ENCODE data around the gene HERC4.
"Not testable (repeated sequence)": the region's sequence is repeated elsewhere in the genome, so short reads cannot be mapped to it uniquely, and the experiment has no call there.

The HERC4 gene

GRCh38 chr10:68047122-68047521 is 28.0 kb downstream of the HERC4 start:
- no peak for DNase-seq

DNA sequence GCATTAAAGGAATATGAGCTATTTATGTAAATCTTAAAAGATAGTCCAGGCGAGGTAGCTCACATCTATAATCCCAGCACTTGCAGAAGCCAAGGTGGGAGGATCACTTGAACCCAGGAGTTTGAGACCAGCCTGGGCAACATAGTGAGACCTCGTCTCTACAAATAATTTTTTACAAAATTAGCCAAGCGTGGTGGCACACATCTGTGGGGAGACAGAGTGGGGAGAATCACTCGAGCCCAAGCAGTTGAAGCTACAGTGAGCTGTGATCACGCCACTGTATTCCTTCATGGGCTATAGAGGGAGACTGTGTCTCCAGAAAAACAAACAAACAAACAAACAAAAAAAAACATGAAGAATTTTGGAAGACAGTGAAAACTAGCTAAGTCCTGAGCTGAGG is 28.4 kb downstream of the HERC4 start:
- DNase-seq: no peak

GRCh38 chr10:68043030-68043429 is 32.1 kb downstream of the HERC4 start:
- no peak for DNase-seq

- DNase-seq: no peak
Observed at GRCh38 chr10:68032113-68032512, 43.0 kb downstream of the HERC4 start.

- no peak for DNase-seq
Observed at GRCh38 chr10:68027429-68027828, 47.7 kb downstream of the HERC4 start.

- DNase-seq: no peak
Observed at GRCh38 chr10:68023292-68023691, 51.8 kb downstream of the HERC4 start.

DNA sequence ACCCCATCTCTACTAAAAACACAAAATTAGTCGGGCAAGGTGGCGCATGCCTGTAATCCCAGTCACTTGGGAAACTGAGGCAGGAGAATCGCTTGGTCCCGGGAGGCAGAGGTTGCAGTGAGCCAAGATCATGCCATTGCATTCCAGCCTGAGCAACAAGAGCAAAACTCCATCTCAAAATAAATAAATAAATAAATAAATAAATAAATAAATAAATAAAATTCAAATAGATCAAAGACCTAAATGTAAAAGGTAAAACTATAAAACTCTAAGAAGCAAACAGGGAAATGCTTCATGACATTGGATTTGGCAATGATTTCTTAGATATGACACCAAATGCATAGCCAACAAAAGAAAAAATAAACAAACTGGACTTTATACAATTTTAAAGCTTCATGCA is 52.8 kb downstream of the HERC4 start:
- not testable (repeated sequence) for DNase-seq

DNA sequence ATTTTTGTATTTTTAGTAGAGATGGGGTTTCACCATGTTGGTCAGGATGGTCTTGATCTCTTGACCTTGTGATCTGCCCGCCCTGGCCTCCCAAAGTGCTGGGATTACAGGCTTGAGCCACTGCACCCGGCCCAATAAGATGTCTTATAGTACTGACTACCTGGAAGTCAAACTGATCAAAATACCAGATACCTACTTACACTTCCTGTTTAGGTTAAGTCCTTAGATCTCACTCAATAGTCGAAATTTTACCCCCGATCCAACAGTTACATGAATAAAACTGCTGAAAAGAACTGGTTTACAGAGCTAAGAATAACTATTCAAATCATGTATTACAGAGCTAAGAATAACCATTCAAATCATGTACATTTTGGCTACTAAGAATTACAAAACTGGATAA is 58.6 kb downstream of the HERC4 start:
- not testable (repeated sequence) for DNase-seq

DNA sequence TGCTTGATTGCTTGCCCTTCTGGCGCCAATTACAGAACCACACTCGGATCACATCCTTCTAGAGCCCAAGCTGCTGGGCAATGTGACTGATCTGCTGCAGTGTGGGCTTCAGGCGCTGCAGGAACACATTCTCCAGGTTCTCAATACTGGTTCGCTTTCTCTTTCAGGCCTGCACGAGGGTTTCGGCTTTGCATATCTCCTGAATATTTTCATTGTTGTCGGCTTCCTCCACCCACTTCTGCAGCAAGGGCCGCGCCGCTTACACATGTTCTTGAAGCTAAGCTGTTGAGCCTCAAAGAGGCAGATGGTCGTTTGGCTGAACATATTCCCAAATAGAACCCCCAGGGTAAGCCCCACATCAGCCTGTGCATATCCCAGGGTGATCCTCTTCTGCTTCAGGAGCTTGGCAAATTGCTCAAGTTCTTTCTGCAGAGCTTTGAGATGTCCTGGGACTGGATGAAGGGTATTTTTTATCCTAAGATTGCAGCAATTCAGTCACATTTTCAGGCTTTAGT is 64.6 kb downstream of the HERC4 start:
- DNase-seq: no peak

GRCh38 chr10:68007356-68007755 is 67.7 kb downstream of the HERC4 start:
- DNase-seq: no peak

DNA sequence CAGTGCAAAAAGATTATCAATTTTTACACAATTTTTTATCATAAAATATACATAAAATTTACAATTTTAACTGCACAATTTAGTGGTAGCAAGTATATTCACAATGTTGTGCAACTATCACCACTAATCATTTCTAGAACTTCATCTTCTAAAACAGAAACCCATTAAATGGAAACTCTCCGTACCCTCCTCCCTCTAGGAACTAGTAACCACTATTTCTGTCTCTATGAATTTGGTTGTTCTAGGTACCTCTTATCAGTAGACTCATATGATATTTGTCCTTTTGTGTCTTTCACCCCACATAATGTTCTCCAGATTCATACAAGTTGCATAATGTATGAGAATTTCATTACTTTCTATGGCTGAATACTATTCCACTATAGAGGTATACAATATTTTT is 73.5 kb downstream of the HERC4 start:
- no peak for DNase-seq

DNA sequence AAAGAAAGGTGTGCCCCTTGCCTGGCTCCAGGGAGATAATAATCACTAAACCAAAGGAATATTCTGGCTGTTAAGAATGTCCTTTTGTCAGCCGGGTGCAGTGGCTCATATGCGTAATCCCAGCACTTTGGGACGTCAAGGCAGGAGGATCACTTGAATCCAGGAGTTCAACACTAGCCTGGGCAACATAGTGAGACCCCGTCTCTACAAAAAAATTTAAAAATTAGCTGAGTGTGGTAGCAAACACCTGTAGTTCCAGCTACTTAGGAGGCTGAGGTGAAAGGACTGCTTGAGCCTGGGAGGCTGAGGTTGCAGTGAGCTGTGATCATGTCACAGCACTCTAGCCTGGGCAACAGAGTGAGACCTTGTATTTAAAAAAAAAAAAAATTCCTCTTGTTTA is 74.1 kb downstream of the HERC4 start:
- DNase-seq: no peak

- DNase-seq: no peak
Observed at GRCh38 chr10:67990093-67990492, 85.0 kb downstream of the HERC4 start.

DNA sequence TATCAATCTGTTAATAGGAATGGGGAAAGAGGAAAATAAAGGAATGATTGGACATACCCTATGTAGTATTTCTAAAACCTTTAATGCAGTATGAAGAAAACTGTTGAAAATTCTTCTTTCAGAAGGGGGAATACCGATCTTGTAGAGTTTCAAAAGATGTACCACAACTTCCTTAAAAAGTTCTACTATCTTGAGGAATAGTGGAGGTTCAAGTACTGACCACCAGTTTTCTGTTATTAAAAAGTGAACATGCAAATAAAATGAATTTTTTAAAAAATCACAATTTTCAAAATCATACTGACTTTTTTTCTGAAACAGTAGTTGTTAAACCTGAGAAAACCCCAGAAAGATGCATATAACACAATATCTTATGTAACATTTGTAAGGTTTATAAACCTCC is 86.5 kb downstream of the HERC4 start:
- DNase-seq: no peak

GRCh38 chr10:67982603-67983002 is 92.5 kb downstream of the HERC4 start:
- DNase-seq: not testable (repeated sequence)

GRCh38 chr10:67978749-67979148 is 96.3 kb downstream of the HERC4 start:
- DNase-seq: no peak

- DNase-seq: no peak
Observed at GRCh38 chr10:67977251-67977650, 97.8 kb downstream of the HERC4 start.

DNA sequence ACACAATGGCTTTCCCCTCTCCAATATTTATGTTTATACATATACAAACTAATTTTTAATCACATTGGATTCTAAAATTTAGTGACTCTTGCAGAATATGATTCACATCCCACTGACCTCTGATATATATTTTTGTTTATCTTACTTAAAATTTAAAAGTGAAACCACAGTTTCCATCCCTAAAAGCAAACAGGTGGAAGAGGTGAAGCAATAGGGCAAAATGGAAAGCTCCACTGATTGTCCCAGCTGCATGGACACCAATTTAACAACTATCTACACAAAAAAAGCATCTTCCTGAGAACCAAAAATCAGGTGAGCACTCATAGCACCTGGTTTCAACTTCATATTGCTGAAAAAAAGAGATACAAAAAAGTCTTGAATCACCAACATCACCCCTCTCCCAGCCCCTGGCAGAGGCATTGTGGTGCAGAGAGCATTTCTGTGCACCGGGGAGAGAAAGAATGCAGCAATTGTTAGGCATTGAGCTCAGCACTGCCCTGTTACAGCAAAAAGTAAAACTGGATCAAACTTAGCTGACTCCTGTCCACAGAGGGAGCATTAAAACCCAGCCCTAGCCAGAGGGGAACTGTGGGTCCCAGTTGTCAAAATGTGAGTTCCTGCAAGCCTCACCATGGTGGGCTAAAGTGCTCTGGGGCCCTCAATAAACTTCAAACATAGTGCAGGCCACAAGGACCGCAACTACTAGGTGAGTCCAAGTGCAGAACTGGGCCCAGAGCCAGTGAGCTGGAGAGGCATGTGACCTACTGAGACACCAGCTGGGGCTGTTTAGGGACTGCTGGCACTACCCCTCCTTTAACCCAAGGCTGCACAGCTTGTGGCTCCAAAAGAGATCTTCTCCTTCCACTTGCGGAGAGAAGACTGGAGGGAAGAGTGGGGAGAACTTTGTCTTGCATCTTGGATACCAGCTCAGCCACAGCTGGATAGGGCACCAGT is 98.5 kb downstream of the HERC4 start:
- no peak for DNase-seq

GRCh38 chr10:67975871-67976270 is 99.2 kb downstream of the HERC4 start:
- DNase-seq: no peak

- no peak for DNase-seq
Observed at GRCh38 chr10:67971311-67971710, 103.8 kb downstream of the HERC4 start.

- no peak for DNase-seq
Observed at GRCh38 chr10:67969875-67970274, 105.2 kb downstream of the HERC4 start.

DNA sequence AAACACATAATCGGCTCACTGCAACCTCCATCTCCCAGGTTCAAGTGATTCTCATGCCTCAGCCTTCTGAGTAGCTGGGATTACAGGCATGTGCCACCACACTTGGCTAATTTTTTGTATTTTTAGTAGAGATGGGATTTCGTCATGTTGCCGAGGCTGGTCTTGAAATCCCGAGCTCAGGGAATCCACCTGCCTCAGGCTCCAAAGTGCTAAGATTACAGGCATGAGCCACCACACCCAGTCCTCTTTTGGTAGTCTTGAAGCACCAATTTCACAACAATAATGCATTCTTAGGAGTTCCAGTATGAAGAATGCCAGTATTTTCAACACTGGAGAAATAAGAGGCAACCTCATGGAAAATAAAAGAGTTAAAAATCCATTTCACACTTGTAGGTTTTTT is 109.0 kb downstream of the HERC4 start:
- not testable (repeated sequence) for DNase-seq

DNA sequence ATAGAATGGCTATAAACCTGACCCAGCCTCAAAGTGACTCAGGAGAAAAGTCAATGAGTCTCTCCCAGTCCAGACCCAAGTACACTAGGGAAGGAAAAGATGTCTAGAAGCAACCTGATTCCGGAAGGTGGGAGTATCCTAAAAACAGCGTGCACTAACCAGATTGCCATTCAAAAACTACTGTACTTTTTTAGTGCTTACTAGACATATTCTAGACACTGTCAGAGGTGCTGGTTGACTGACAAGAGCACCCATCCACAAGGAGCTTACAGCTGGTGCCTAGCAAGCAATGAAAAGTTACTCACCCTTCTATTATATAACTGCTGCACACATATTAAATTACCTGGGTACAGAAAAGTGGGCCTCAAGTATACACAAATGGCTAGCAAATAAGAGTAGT is 109.6 kb downstream of the HERC4 start:
- DNase-seq: no peak

DNA sequence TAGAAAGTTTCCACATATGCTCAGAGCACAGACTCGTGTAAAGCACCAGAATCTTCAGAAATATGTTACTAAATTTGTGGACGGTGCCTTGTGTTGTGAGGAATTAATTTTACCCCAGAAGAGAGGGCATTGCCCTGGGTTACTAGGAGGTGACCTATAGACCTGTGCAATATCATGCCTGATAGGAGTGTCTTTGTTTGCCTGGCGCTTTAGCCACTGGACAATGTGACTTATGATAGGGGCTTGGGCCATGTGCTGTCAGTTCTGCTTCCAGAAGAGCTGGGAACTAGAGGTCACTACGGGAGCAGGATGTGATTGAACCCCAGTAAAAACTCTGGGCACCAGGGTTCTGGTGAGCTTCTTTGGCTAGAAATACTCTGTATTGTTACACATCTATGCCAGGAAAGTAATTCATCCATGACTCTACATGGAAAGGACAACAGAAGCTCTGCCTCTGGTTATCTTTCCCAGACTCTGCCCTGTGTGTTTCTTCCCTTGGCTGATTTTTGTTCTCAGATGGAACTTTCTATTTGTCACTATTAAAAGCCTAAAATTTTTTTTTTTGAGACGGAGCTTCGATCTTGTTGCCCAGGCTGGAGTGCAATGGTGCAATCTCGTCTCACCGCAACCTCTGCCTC is 115.1 kb downstream of the HERC4 start:
- no peak for DNase-seq
